Astrocyte (in vitro differentiated cells and primary cell): ENCODE results near the gene PARP16. TPM values are rescaled to one million over a fixed set of nuclear protein-coding genes. Genes with fewer than 3 reads are reported as not detected.

Experiments
- DNase-seq: peaks from one replicate; pipeline ENCODE4 v3.0.0-alpha.2; 2010; ENCODE audit warnings: low read depth
- FAIRE-seq: peaks from 2 replicates; lab custom pipeline; 2011; peaks lifted over from hg19 to GRCh38; lab: Jason Lieb, UNC
- H2AFZ ChIP-seq: 2 replicates; pipeline ENCODE4 v1.6.0; 2012; ENCODE audit warnings: low read depth, low read length, inconsistent platforms
- H3K27ac ChIP-seq: 2 replicates; pipeline ENCODE4 v1.5.1; 2011; ENCODE audit warnings: low read depth, low read length, inconsistent platforms
- H3K27me3 ChIP-seq: 2 replicates; pipeline ENCODE4 v1.6.0; 2011; ENCODE audit warnings: low read length, inconsistent platforms; ENCODE audit not compliant: insufficient read depth
- H3K36me3 ChIP-seq: 2 replicates; pipeline ENCODE4 v1.5.1; 2011; ENCODE audit warnings: low read length, inconsistent platforms; ENCODE audit not compliant: insufficient read depth
- H3K4me1 ChIP-seq: 2 replicates; pipeline ENCODE4 v1.5.1; 2011; ENCODE audit warnings: low read length, inconsistent platforms; ENCODE audit not compliant: insufficient read depth
- H3K4me2 ChIP-seq: 2 replicates; pipeline ENCODE4 v1.6.0; 2012; ENCODE audit warnings: low read length, inconsistent platforms
- H3K4me3 ChIP-seq: 2 replicates; pipeline ENCODE4 v1.5.1; 2011; ENCODE audit warnings: low read depth, mild to moderate bottlenecking, low read length, inconsistent platforms; ENCODE audit not compliant: insufficient read depth
- H3K79me2 ChIP-seq: 2 replicates; pipeline ENCODE4 v1.6.0; 2012; ENCODE audit warnings: mild to moderate bottlenecking, low read length, inconsistent platforms; ENCODE audit not compliant: insufficient read depth
- H3K9ac ChIP-seq: 2 replicates; pipeline ENCODE4 v1.6.0; 2012; ENCODE audit warnings: mild to moderate bottlenecking, low read length, inconsistent platforms
- H3K9me3 ChIP-seq: 2 replicates; pipeline ENCODE4 v1.5.1; 2012; ENCODE audit warnings: low read depth, mild to moderate bottlenecking, low read length, inconsistent platforms; ENCODE audit not compliant: insufficient read depth
- H4K20me1 ChIP-seq: 2 replicates; pipeline ENCODE4 v1.6.0; 2012; ENCODE audit warnings: low read length, inconsistent platforms; ENCODE audit not compliant: insufficient read depth
- H3K27ac Mint-ChIP-seq: one replicate; pipeline ENCODE4 v1.8.0; 2021; ENCODE audit warnings: mild to moderate bottlenecking, mixed read lengths; ENCODE audit not compliant: unreplicated experiment
- H3K27me3 Mint-ChIP-seq: one replicate; pipeline ENCODE4 v1.8.0; 2021; ENCODE audit warnings: low read depth, mixed read lengths; ENCODE audit not compliant: unreplicated experiment
- H3K36me3 Mint-ChIP-seq: one replicate; pipeline ENCODE4 v1.8.0; 2021; ENCODE audit warnings: low read depth, mixed read lengths; ENCODE audit not compliant: unreplicated experiment
- H3K4me1 Mint-ChIP-seq: one replicate; pipeline ENCODE4 v1.8.0; 2021; ENCODE audit warnings: low read depth, mixed read lengths; ENCODE audit not compliant: unreplicated experiment
- H3K4me3 Mint-ChIP-seq: one replicate; pipeline ENCODE4 v1.8.0; 2021; ENCODE audit warnings: mild to moderate bottlenecking, moderate library complexity, mixed read lengths; ENCODE audit not compliant: unreplicated experiment
- H3K9me3 Mint-ChIP-seq: one replicate; pipeline ENCODE4 v1.8.0; 2021; ENCODE audit warnings: mild to moderate bottlenecking, mixed read lengths; ENCODE audit not compliant: unreplicated experiment
- EZH2 ChIP-seq: IDR thresholded peaks from 2 replicates; pipeline ENCODE4 v1.6.1; 2012; ENCODE audit warnings: mild to moderate bottlenecking, low read length, inconsistent platforms; ENCODE audit not compliant: insufficient read depth
- total RNA-seq: library from RNA; stranded (reverse); gene quantifications from 2 replicates; pipeline ENCODE4 v1.2.1, GENCODE V29; 2021
- TF ChIP-seq, protein P1 (sequence below): IDR thresholded peaks from 2 replicates; pipeline ENCODE4 v1.5.1; 2011; ENCODE audit warnings: low read depth, mild to moderate bottlenecking, inconsistent platforms, low read length, moderate library complexity; ENCODE audit not compliant: insufficient read depth

PARP16 gene
- total RNA-seq, 1 donor from 2014 or later, result 2.7 TPM

DNA sequence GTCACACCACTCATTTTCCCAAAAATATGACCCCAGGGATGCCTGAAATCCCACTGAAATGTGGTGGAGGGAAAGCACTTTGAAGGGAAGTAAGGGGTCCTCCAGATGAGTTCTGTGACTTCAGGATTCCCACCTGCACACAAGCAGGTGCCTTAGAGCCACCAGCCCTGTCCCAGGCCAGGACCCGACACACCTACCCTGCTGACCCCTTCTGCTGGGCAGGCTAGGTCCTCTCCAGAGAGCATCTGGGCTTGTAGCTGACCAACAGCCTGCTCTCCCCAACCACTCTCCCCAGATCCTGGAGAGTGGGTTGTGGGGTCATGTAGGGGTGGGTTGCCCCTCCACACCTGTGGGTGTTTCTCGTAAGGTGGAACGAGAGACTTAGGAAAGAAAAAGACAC lies 60.5 kb downstream of the PARP16 start:
- Mint-ChIP-seq H3K27ac (peak overlapping the region; percentile 53), H3K4me1 (no peaks in the 10 kb centered on the region), H3K36me3 (peaks cover 3% of the 10 kb centered on the region), H3K4me3 (no peak overlapping the region), H3K27me3 (peaks cover 4% of the 10 kb centered on the region), H3K9me3 (no peaks in the 10 kb centered on the region)
- no peak overlapping the region for H3K27ac ChIP-seq
- no peaks in the 10 kb centered on the region for H3K4me1 ChIP-seq
- no peak overlapping the region for H3K4me2 ChIP-seq
- H3K27me3 ChIP-seq, result peaks cover 2% of the 10 kb centered on the region
- H3K4me3 ChIP-seq, result no peak overlapping the region
- TF ChIP-seq, protein P1, sequence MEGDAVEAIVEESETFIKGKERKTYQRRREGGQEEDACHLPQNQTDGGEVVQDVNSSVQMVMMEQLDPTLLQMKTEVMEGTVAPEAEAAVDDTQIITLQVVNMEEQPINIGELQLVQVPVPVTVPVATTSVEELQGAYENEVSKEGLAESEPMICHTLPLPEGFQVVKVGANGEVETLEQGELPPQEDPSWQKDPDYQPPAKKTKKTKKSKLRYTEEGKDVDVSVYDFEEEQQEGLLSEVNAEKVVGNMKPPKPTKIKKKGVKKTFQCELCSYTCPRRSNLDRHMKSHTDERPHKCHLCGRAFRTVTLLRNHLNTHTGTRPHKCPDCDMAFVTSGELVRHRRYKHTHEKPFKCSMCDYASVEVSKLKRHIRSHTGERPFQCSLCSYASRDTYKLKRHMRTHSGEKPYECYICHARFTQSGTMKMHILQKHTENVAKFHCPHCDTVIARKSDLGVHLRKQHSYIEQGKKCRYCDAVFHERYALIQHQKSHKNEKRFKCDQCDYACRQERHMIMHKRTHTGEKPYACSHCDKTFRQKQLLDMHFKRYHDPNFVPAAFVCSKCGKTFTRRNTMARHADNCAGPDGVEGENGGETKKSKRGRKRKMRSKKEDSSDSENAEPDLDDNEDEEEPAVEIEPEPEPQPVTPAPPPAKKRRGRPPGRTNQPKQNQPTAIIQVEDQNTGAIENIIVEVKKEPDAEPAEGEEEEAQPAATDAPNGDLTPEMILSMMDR, result no peak
- TF ChIP-seq EZH2, result no peak
- DNase-seq (no peak), FAIRE-seq (no peak)
- no peaks in the 10 kb centered on the region for H3K9me3 ChIP-seq
- H3K9ac ChIP-seq, result no peak overlapping the region
- H3K79me2 ChIP-seq, result no peaks in the 10 kb centered on the region
- no peaks in the 10 kb centered on the region for H3K36me3 ChIP-seq
- no peak overlapping the region for H2AFZ ChIP-seq
- no peaks in the 10 kb centered on the region for H4K20me1 ChIP-seq

DNA sequence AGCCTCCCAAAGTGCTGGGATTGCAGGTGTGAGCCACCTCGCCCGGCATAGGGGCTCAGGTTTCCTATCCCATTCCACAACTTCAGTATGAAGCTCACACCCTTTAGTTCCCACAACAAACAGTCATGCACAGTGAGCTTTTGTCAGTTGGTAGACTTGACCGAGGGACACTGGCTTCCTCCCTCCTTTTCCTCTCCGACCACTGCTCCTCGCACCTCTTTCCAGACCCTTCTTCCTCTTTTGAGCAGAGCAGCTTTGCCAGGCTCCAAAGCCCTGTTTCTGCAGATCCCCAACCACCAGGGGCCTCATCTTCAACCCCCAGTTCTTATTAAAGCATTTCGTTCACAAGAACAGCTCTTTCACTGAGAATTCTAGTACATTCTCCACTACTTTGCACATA lies 62.7 kb downstream of the PARP16 start:
- no peaks in the 10 kb centered on the region for H3K36me3 ChIP-seq
- TF ChIP-seq EZH2, result no peak
- TF ChIP-seq, protein P1, result no peak
- no peaks in the 10 kb centered on the region for H3K9me3 ChIP-seq
- no peak overlapping the region for H3K27ac ChIP-seq
- no peaks in the 10 kb centered on the region for H3K4me1 ChIP-seq
- no peak overlapping the region for H2AFZ ChIP-seq
- FAIRE-seq (no peak), DNase-seq (no peak)
- no peaks in the 10 kb centered on the region for H3K9me3 Mint-ChIP-seq
- H3K4me3 ChIP-seq, result no peak overlapping the region
- H3K27me3 ChIP-seq, result peaks cover 2% of the 10 kb centered on the region
- H3K4me1 Mint-ChIP-seq, result no peaks in the 10 kb centered on the region
- peaks cover 5% of the 10 kb centered on the region for H3K27me3 Mint-ChIP-seq
- H3K4me2 ChIP-seq, result no peak overlapping the region
- no peaks in the 10 kb centered on the region for H3K79me2 ChIP-seq
- H4K20me1 ChIP-seq, result no peaks in the 10 kb centered on the region
- peaks cover 3% of the 10 kb centered on the region for H3K36me3 Mint-ChIP-seq
- H3K9ac ChIP-seq, result no peak overlapping the region
- no peak overlapping the region for H3K4me3 Mint-ChIP-seq
- no peak overlapping the region for H3K27ac Mint-ChIP-seq

GRCh38 chr15:65222891-65223290 lies 63.8 kb downstream of the PARP16 start:
- Histone ChIP-seq H3K27me3 (peaks cover 2% of the 10 kb centered on the region), H3K4me2 (no peak overlapping the region), H4K20me1 (no peaks in the 10 kb centered on the region), H3K9ac (no peak overlapping the region), H3K9me3 (no peaks in the 10 kb centered on the region), H3K27ac (no peak overlapping the region), H3K4me1 (no peaks in the 10 kb centered on the region), H3K79me2 (no peaks in the 10 kb centered on the region), H2AFZ (no peak overlapping the region), H3K36me3 (no peaks in the 10 kb centered on the region), H3K4me3 (no peak overlapping the region)
- FAIRE-seq (no peak), DNase-seq (no peak)
- Mint-ChIP-seq H3K27me3 (peaks cover 7% of the 10 kb centered on the region), H3K4me1 (no peaks in the 10 kb centered on the region), H3K4me3 (no peak overlapping the region), H3K27ac (no peak overlapping the region), H3K36me3 (no peaks in the 10 kb centered on the region), H3K9me3 (no peaks in the 10 kb centered on the region)
- no peak for TF ChIP-seq EZH2
- TF ChIP-seq, protein P1, result no peak
